ENCODE measurements around the gene MAD1L1.
A peak's percentile ranks its signal among the peaks of the same experiment; 100 is the strongest.

MAD1L1 gene

GRCh38 chr7:1924258-1924817 is 308.4 kb downstream of the MAD1L1 start:
- DNase-seq (ENCODE audit: low spot score), result no peak

DNA sequence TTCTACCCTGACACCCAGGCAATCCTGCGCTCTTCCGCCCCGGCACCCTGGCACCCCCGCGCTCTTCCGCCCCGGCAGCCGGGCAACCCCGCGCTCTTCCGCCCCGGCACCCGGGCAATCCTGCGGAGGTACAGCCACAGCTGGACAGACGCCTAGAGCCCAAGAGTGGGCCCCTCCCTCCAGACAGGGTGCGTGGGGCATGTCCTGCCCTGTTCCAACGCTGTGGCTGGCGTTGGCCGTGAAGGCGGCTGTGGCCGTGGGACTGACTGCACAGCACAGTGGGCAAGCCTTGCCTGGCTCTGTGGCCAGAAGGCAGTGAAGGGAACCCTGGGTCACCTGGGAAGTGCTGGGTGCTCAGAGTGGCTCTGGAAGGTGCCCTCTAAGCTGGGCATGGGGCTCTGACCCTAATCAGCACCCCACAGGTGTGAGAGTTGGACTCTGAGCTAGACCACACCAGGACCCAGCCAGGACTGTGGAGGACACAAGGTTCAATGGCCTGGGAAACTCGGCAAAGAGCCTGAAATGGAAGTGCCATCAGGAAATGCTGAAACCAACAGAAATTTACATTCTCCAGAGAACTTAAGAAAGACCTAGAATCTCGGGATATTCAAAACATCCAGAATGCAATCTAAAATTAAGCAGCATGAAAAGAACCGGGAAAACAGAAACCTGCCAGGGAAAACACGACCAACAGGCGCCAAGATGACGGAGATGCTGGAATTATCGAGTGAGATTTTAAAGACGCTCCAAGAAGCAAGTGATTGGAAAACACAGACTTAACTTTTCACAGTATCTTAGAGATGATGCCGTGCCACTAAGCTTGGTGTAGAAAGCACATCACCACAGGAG is 309.1 kb downstream of the MAD1L1 start:
- no peak for DNase-seq (ENCODE audit: low spot score)

GRCh38 chr7:1922870-1923236 is 309.9 kb downstream of the MAD1L1 start:
- peak; percentile 35 for DNase-seq (ENCODE audit: low spot score)

GRCh38 chr7:1922071-1922869 is 310.5 kb downstream of the MAD1L1 start:
- peak; percentile 76 for DNase-seq (ENCODE audit: low spot score)

GRCh38 chr7:1920881-1921280 is 311.9 kb downstream of the MAD1L1 start:
- DNase-seq (ENCODE audit: low spot score), result no peak

DNA sequence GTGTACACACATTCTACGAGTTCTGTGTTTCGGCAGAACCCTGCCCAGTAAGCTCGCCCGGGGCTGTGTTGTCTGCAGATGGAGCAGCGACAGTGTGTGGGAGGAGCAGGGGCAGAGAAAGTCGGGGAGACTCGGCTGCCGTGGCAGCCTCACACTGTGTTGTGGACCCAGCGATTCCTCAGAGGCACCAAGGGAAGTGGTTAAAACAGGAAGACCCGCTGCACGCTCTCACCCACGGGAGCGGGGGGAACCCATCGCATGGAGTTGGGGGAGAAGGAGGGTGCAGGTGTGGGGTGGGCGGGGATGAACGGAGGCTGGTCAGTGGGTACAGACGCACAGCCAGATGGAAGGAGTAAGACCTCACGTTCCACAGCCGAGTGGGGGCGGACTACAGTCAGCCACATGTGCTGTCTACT is 312.5 kb downstream of the MAD1L1 start:
- no peak for DNase-seq (ENCODE audit: low spot score)

DNA sequence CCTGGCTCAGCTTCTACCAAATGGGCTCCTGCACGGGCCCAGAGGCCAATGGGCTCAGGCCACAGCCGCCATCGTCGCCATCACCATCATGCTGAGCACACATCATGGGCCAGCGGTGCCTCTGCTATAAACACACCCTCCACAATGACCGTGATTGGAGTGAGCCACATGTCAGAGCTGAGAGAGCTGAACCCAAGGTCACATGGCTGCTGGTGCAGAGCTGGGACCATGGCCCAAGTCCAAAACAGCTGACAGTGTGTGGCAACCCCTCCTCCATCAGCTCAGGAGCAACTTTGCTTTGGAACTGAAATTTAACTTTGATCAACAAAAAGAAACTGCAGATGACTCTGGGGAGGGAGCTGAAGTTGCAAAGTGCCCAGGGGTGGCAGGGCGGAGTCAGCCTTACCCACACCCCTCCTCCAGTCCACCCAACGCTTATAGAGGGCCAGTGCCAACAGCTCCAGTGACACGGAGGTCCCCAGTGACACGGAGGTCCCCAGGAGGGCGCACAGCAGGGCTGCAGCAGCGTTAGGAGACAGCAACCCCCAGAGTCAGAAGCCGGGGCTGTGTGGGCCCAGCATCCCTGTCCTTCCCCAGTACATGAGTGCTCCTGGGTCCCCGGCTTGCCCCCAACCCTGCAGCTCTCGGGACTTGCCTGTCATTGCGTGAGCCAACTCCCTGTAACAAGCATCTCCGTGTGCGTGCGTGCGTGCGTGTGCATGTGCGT is 313.0 kb downstream of the MAD1L1 start:
- DNase-seq (ENCODE audit: low spot score), result no peak

GRCh38 chr7:1918881-1919525 is 313.7 kb downstream of the MAD1L1 start:
- DNase-seq (ENCODE audit: low spot score), result no peak

GRCh38 chr7:1918063-1918645 is 314.6 kb downstream of the MAD1L1 start:
- no peak for DNase-seq (ENCODE audit: low spot score)

- peak; percentile 67 for DNase-seq (ENCODE audit: low spot score)
Observed at GRCh38 chr7:1917221-1918062, 315.3 kb downstream of the MAD1L1 start.

GRCh38 chr7:1916601-1916970 is 316.2 kb downstream of the MAD1L1 start:
- no peak for DNase-seq (ENCODE audit: low spot score)

DNA sequence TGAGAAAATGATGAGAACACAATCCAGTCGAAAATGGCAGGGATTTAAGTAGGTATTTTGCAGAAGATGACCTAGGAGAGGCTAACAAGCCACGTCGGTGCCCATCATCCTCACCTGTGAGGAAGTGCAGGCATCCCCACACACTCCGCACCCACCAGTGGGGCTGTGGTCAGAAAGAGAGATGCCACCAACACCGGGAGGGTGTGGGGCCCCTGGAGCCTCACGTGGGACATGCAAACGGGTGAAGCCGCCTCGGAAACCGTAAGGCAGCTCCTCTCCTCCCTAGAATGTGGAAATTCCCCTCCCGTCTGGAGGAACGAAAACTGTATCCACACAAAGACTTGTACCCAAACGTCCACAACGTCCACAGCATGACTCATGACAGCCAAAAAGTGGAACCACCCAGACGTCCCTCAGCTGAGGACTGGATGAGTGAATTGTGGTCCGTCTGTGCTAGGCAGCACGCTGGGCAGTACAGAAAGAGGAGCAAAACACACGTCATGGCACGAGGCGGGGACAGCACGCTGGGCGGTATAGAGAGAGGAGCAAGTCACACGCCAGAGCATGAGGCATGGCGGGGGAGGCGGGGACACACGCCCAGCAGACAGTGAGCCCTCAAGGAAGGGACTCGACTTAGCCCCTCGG is 316.7 kb downstream of the MAD1L1 start:
- no peak for DNase-seq (ENCODE audit: low spot score)

DNA sequence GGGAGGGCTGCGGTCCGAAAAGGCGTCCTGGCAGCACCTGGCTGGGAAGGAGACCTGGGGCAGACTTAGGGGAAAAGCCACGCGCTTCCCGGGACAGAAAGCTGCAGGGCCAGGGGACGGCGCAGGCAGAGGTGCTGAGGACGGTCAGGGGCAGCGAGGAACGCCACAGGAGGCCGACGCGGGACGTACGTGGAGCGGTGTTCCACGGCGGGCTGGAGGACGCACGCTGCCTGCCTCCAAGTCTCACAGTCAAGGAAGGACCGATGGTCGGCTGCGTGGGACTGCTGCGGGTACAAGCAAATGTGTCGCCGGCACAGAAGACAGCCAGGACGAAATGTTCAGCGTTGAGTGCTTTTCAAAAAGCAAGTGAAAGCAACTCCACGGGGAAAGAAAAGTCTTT is 317.4 kb downstream of the MAD1L1 start:
- DNase-seq (ENCODE audit: low spot score), result no peak

GRCh38 chr7:1914743-1915142 is 318.0 kb downstream of the MAD1L1 start:
- no peak for DNase-seq (ENCODE audit: low spot score)

GRCh38 chr7:1914321-1914720 is 318.4 kb downstream of the MAD1L1 start:
- no peak for DNase-seq (ENCODE audit: low spot score)

- no peak for DNase-seq (ENCODE audit: low spot score)
Observed at GRCh38 chr7:1913466-1914282, 319.1 kb downstream of the MAD1L1 start.

GRCh38 chr7:1912593-1913465 is 319.9 kb downstream of the MAD1L1 start:
- peak; percentile 93 for DNase-seq (ENCODE audit: low spot score)

GRCh38 chr7:1911571-1911970 is 321.2 kb downstream of the MAD1L1 start:
- no peak for DNase-seq (ENCODE audit: low spot score)
